GM12874 (cell line): ENCODE results near the gene CANT1.

Experiments
- CTCF ChIP-seq: IDR thresholded peaks from 2 replicates; pipeline ENCODE4 v1.5.1; 2011; ENCODE audit warnings: low read depth, mild to moderate bottlenecking, control low read depth, low read length, moderate library complexity; ENCODE audit not compliant: insufficient read depth

Gene CANT1

GRCh38 chr17:79035686-79036085, 26.1 kb upstream of the CANT1 start:
- TF ChIP-seq CTCF = no peak

- no peak for TF ChIP-seq CTCF
Measured at GRCh38 chr17:79034931-79035485, 25.4 kb upstream of the CANT1 start.

- TF ChIP-seq CTCF = no peak
Measured at GRCh38 chr17:79033741-79034501, 24.4 kb upstream of the CANT1 start.

- no peak for TF ChIP-seq CTCF
Measured at GRCh38 chr17:79033046-79033616, 23.6 kb upstream of the CANT1 start.

- TF ChIP-seq CTCF = no peak
Measured at GRCh38 chr17:79031996-79032875, 22.7 kb upstream of the CANT1 start.

- TF ChIP-seq CTCF = no peak
Measured at GRCh38 chr17:79029327-79030009, 19.9 kb upstream of the CANT1 start.
